ENCODE measurements around the gene FNDC3B. TPM values are rescaled to one million over a fixed set of nuclear protein-coding genes. Genes with fewer than 3 reads are reported as not detected.

Gene FNDC3B
- total and polyA plus RNA-seq, 12 donors = 9.7 to 118 (median 85.0) TPM

DNA sequence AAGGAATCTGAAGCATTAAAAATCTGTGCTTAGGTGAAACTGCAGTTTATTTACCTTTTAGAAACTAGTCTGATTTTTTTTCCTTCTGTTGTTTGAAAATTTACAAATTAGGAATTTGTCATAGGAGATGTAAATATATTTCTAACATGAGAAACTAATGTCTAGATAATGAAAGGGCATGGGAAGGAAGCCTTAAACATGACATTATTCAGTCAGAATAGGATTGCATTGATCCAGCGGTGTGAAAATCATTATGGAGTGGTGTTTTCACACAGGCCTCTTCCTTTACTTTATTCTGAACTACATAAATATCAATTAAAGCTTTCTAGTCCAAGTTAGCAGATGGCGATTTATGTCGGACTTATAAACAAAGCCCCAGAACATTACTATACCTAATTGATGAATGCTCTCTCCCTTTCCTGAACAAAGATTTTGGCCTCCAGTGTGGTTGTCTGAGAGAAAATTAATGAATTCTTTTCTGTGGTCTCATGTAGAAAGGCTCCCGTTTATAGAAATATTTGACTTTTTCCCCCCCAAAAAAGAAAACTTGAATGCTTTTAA lies 37.9 kb downstream of the FNDC3B start:
- no peaks in the 10 kb centered on the region for H3K27me3 ChIP-seq
- DNase-seq (no peak), ATAC-seq (no peak)
- H3K36me3 ChIP-seq = peaks cover 0 to 25% (median 0%) of the 10 kb centered on the region in 9 donors
- peaks cover 3 to 78% (median 68%) of the 10 kb centered on the region in 9 donors for H3K4me1 ChIP-seq
- no peak overlapping the region for H3K27ac ChIP-seq
- TF ChIP-seq, protein P1, sequence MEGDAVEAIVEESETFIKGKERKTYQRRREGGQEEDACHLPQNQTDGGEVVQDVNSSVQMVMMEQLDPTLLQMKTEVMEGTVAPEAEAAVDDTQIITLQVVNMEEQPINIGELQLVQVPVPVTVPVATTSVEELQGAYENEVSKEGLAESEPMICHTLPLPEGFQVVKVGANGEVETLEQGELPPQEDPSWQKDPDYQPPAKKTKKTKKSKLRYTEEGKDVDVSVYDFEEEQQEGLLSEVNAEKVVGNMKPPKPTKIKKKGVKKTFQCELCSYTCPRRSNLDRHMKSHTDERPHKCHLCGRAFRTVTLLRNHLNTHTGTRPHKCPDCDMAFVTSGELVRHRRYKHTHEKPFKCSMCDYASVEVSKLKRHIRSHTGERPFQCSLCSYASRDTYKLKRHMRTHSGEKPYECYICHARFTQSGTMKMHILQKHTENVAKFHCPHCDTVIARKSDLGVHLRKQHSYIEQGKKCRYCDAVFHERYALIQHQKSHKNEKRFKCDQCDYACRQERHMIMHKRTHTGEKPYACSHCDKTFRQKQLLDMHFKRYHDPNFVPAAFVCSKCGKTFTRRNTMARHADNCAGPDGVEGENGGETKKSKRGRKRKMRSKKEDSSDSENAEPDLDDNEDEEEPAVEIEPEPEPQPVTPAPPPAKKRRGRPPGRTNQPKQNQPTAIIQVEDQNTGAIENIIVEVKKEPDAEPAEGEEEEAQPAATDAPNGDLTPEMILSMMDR (IDR thresholded peaks at IDR 0.05) = no peak
- WGBS, 2 donors = 91 to 94% methylated on average over 4 of the region's 4 CpGs
- no peak overlapping the region for H3K4me3 ChIP-seq
- H3K9me3 ChIP-seq = no peaks in the 10 kb centered on the region
- intact Hi-C loops (cut with DNase I) = no loop called here

DNA sequence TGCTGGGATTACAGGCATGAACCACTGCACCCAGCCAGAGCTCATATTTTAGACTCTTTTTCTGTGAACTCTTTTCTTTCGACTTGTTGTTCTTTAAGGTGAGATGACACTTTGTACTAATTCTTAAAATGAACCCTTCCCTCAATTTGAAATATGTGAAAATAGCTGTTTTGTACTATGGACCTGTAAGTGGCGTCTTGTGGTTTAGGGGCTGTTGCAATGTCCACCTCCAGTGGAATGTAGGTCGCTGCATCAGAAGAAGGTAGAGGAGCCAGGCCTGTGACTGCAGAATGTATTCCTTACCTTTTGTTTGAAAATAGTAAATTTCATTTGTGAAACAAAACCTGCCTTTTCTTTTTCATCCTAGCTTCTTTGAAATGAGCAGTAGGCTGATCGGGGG lies 38.9 kb downstream of the FNDC3B start:
- ATAC-seq (no peak), DNase-seq (no peak)
- H3K36me3 ChIP-seq = peaks cover 0 to 26% (median 0%) of the 10 kb centered on the region in 9 donors
- WGBS, 2 donors = 73 to 82% methylated on average over 4 of the region's 4 CpGs
- no peaks in the 10 kb centered on the region for H3K9me3 ChIP-seq
- H3K4me1 ChIP-seq = peaks cover 12 to 78% (median 68%) of the 10 kb centered on the region in 9 donors
- H3K27ac ChIP-seq = peak overlapping the region in 1 of 10 donors; percentile 14
- intact Hi-C loops (cut with DNase I) = no loop called here
- H3K4me3 ChIP-seq = no peak overlapping the region
- no peaks in the 10 kb centered on the region for H3K27me3 ChIP-seq
- TF ChIP-seq, protein P1 (IDR thresholded peaks at IDR 0.05) = no peak

DNA sequence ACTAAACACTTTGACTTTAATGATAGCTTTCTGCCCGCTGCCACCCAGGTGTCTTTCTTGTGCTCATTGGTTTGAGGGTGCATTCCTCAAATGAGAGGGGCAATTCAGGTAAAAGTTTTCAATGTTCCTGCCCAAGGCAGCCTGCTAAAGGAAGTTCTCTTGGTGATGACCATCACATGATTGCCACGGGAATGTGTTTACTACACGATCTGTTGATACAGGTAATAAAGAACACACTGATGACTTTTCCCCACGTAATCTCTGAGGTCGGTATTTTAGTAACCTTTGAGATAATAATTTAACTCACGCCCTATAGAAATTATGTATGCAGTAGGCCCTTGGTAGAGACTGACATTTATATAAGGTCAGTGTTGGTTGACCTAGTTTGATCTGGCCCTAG lies 39.3 kb downstream of the FNDC3B start:
- WGBS, 2 donors = 75 to 80% methylated on average over 6 of the region's 6 CpGs
- DNase-seq = no peak
- ATAC-seq = no peak
- Histone ChIP-seq H3K9me3 (no peaks in the 10 kb centered on the region), H3K4me3 (no peak overlapping the region), H3K36me3 (peaks cover 0 to 26% (median 0%) of the 10 kb centered on the region in 9 donors), H3K27me3 (no peaks in the 10 kb centered on the region), H3K27ac (peak overlapping the region in 2 of 10 donors; percentile 8 to 14), H3K4me1 (peaks cover 12 to 78% (median 64%) of the 10 kb centered on the region in 9 donors)
- TF ChIP-seq, protein P1 (IDR thresholded peaks at IDR 0.05) = no peak
- intact Hi-C loops (cut with DNase I) = no loop called here

DNA sequence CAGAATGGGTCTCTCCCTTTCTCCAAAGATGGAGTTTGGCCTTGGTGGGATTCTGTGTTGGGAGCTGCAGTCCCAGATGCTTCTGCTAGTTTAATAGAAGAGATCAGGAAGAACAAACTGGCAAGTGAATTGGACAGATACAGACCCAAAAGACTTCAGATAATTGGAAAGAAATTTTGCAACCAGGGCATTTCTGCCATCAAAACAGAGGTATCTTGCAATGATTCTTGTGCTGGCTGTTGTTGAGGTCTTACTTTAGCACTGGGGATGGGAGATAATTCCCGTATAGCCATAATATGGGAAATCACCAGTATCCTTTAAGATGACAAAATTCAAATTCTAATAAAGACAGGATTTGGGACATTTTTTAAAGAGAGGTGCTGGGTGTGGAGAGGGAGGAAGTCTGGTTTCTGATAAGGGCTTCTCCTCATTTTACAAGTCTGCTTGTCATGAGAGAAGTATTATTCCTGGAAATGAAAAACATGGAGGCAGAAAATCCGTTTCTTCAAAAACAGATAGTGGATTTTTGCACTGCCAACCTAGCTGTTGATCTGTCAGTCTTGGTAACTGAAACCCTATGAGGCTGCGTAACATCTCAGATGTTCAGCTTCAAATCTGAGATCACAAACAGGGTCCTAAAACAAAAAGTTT lies 40.1 kb downstream of the FNDC3B start:
- Histone ChIP-seq H3K27me3 (no peaks in the 10 kb centered on the region), H3K9me3 (no peaks in the 10 kb centered on the region), H3K4me1 (peaks cover 11 to 75% (median 56%) of the 10 kb centered on the region in 9 donors), H3K27ac (peak overlapping the region in 2 of 10 donors; percentile 8 to 14), H3K36me3 (peaks cover 0 to 26% (median 0%) of the 10 kb centered on the region in 9 donors), H3K4me3 (no peak overlapping the region)
- TF ChIP-seq, protein P1 (IDR thresholded peaks at IDR 0.05) = no peak
- ATAC-seq (no peak), DNase-seq (no peak)
- WGBS, 2 donors = 79 to 82% methylated on average over 3 of the region's 3 CpGs
- intact Hi-C loops (cut with DNase I) = no loop called here

All from heart right ventricle (tissue), 16 donors.